ENCODE results near the gene CLCN7. TPM values are rescaled to one million over a fixed set of nuclear protein-coding genes. Genes with fewer than 3 reads are reported as not detected.

CLCN7 gene
- total and polyA plus RNA-seq, 2 experiments from 2014 or later = 17.4 to 53.8 TPM

GRCh38 chr16:1447965-1448364, 26.9 kb downstream of the CLCN7 start (continued):
- no peak for TF ChIP-seq ZNF331 (CRISPR knock-in tag; IDR thresholded peaks at IDR 0.05; ENCODE audit: low read depth)
- no peak for TF ChIP-seq REST (IDR thresholded peaks at IDR 0.05; ENCODE audit: unreplicated experiment)
- no peak for TF ChIP-seq ETS1 (IDR thresholded peaks at IDR 0.05)
- TF ChIP-seq CTCF (conservative IDR thresholded peaks at IDR 0.05; ENCODE audit: low read depth in 2 of 2) = no peak
- no peak for TF ChIP-seq POLR2AphosphoS5 (IDR thresholded peaks at IDR 0.05; ENCODE audit: low read depth)
- no peak for TF ChIP-seq ZNF114 (CRISPR knock-in tag; IDR thresholded peaks at IDR 0.05)
- TF ChIP-seq NANOG (IDR thresholded peaks at IDR 0.05; ENCODE audit: borderline replicate concordance) = no peak
- TF ChIP-seq EZH2 (IDR thresholded peaks at IDR 0.05; ENCODE audit: low read depth, unreplicated experiment) = no peak
- TF ChIP-seq JUNB (IDR thresholded peaks at IDR 0.05; ENCODE audit: unreplicated experiment) = no peak
- TF ChIP-seq CREB1 (CRISPR knock-in tag; IDR thresholded peaks at IDR 0.05; ENCODE audit: low read depth) = no peak
- TF ChIP-seq STAT1 (IDR thresholded peaks at IDR 0.05; ENCODE audit: unreplicated experiment) = no peak

GRCh38 chr16:1446296-1447080, 28.3 kb downstream of the CLCN7 start:
- no peaks in the 10 kb centered on the region for H3K79me2 ChIP-seq (replicated peaks; ENCODE audit: insufficient read depth)
- H3K4me1 Mint-ChIP-seq = no peaks in the 10 kb centered on the region
- no peaks in the 10 kb centered on the region for H3K9me3 Mint-ChIP-seq
- H3K27me3 Mint-ChIP-seq (ENCODE audit: insufficient read depth, low read depth, poor library complexity) = peaks cover 8% of the 10 kb centered on the region
- H3K4me2 ChIP-seq = no peak overlapping the region
- H3K9me2 ChIP-seq (ENCODE audit: insufficient read depth) = no peaks in the 10 kb centered on the region
- H3K36me3 ChIP-seq (ENCODE audit: insufficient read depth) = no peaks in the 10 kb centered on the region
- no peak overlapping the region for H3K27ac Mint-ChIP-seq
- H3K4me3 ChIP-seq = no peak overlapping the region
- H3K4me1 ChIP-seq (ENCODE audit: insufficient read depth) = no peaks in the 10 kb centered on the region
- no peak overlapping the region for H2AFZ ChIP-seq
- H3F3A ChIP-seq (replicated peaks; ENCODE audit: low read depth) = no peaks in the 10 kb centered on the region
- ATAC-seq (no peak), DNase-seq (ENCODE audit: low spot score) (no peak)
- H3K27ac ChIP-seq (ENCODE audit: low read depth) = no peak overlapping the region
- H3K27me3 ChIP-seq (ENCODE audit: insufficient read depth) = no peaks in the 10 kb centered on the region
- no peaks in the 10 kb centered on the region for H4K20me1 ChIP-seq (replicated peaks; ENCODE audit: insufficient read depth)
- H3K36me3 Mint-ChIP-seq (ENCODE audit: low read depth) = peaks cover 8% of the 10 kb centered on the region; the same call in 2 of the 3 replicates
- no peak overlapping the region for H3K4me3 Mint-ChIP-seq
- TF ChIP-seq JUNB (IDR thresholded peaks at IDR 0.05; ENCODE audit: unreplicated experiment) (no peak), EZH2phosphoT487 (IDR thresholded peaks at IDR 0.05; ENCODE audit: unreplicated experiment) (no peak), STAT1 (IDR thresholded peaks at IDR 0.05; ENCODE audit: unreplicated experiment) (no peak), POLR2AphosphoS5 (IDR thresholded peaks at IDR 0.05; ENCODE audit: low read depth) (no peak), CTCF (conservative IDR thresholded peaks at IDR 0.05; ENCODE audit: low read depth in 2 of 2) (no peak), ZNF114 (CRISPR knock-in tag; IDR thresholded peaks at IDR 0.05) (no peak), NANOG (IDR thresholded peaks at IDR 0.05; ENCODE audit: borderline replicate concordance) (no peak)

All from GM23338 (cell line).